BE2C (cell line): Measurements from ENCODE around the gene SNAPC2.

Source experiments
- DNase-seq: peaks from one replicate; pipeline ENCODE4 v3.0.0-alpha.2; 2020
- H3K27me3 ChIP-seq: fragments of 250-450 bp; sonication (Bioruptor Pico); 2 replicates; pipeline ENCODE4 v1.5.1; 2020; ENCODE audit warnings: mild to moderate bottlenecking
- H3K36me3 ChIP-seq: fragments of 250-450 bp; sonication (Bioruptor Pico); 2 replicates; pipeline ENCODE4 v1.5.1; 2020; ENCODE audit warnings: mild to moderate bottlenecking
- H3K4me1 ChIP-seq: fragments of 250-450 bp; sonication (Bioruptor Pico); 2 replicates; pipeline ENCODE4 v1.5.1; 2020
- H3K4me3 ChIP-seq: 2 replicates; pipeline ENCODE4 v1.5.1; 2011; ENCODE audit warnings: low read depth, low read length
- H3K9me3 ChIP-seq: fragments of 250-450 bp; sonication (Bioruptor Pico); 2 replicates; pipeline ENCODE4 v1.5.1; 2020
- TF ChIP-seq, protein P1 (sequence below): IDR thresholded peaks from 2 replicates; pipeline ENCODE4 v1.5.1; 2012; ENCODE audit warnings: mild to moderate bottlenecking, low read depth, low read length

The SNAPC2 gene

DNA sequence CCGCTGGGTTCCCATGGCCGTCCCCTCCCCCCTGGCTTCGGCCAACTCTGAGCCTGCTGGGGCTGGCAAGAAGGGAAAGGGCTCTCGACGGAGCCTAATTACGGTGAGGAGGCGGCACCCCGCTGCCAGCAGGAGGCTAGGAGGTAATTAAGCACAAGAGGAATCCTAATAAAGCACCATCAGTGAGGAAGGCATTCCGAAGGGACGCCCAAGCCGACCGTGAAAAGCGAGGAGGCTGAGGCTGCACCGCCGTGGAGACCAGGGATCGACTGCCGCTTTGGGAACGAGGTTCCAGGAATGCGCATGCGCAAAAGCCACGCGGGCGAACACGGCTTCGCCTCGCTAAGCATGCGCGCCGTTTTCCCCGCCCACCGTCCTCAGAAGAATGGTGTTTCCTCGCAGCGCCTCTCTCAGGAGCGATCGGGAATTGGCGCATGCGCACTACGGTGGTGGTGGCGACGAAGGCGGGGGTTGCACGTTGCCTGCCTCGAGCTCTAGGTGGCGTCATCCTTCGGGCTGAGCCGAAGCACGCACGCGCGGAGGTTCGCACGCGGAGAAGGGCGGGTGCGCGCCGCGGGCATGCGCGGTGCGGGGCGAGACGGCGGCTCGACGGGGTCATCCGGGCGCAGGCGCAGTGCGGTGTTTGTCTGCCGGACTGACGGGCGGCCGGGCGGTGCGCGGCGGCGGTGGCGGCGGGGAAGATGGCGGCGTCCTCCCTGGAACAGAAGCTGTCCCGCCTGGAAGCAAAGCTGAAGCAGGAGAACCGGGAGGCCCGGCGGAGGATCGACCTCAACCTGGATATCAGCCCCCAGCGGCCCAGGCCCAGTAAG lies 16.7 kb upstream of the SNAPC2 start, which contains the start of gene MAP2K7:
Gene MAP2K7, plus strand, starts transcription at position 634 of the 830 bp plus-strand sequence. Its CDS starts 68 bp downstream, at position 702.
- TF ChIP-seq, protein P1, sequence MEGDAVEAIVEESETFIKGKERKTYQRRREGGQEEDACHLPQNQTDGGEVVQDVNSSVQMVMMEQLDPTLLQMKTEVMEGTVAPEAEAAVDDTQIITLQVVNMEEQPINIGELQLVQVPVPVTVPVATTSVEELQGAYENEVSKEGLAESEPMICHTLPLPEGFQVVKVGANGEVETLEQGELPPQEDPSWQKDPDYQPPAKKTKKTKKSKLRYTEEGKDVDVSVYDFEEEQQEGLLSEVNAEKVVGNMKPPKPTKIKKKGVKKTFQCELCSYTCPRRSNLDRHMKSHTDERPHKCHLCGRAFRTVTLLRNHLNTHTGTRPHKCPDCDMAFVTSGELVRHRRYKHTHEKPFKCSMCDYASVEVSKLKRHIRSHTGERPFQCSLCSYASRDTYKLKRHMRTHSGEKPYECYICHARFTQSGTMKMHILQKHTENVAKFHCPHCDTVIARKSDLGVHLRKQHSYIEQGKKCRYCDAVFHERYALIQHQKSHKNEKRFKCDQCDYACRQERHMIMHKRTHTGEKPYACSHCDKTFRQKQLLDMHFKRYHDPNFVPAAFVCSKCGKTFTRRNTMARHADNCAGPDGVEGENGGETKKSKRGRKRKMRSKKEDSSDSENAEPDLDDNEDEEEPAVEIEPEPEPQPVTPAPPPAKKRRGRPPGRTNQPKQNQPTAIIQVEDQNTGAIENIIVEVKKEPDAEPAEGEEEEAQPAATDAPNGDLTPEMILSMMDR: peak; percentile 49
- Histone ChIP-seq H3K36me3 (peaks cover 6% of the 10 kb centered on the region), H3K4me3 (peak within 1 kb of the TSS; percentile 82), H3K9me3 (no peaks in the 10 kb centered on the region), H3K4me1 (no peaks in the 10 kb centered on the region), H3K27me3 (no peaks in the 10 kb centered on the region)
- peak; percentile 100 for DNase-seq

DNA sequence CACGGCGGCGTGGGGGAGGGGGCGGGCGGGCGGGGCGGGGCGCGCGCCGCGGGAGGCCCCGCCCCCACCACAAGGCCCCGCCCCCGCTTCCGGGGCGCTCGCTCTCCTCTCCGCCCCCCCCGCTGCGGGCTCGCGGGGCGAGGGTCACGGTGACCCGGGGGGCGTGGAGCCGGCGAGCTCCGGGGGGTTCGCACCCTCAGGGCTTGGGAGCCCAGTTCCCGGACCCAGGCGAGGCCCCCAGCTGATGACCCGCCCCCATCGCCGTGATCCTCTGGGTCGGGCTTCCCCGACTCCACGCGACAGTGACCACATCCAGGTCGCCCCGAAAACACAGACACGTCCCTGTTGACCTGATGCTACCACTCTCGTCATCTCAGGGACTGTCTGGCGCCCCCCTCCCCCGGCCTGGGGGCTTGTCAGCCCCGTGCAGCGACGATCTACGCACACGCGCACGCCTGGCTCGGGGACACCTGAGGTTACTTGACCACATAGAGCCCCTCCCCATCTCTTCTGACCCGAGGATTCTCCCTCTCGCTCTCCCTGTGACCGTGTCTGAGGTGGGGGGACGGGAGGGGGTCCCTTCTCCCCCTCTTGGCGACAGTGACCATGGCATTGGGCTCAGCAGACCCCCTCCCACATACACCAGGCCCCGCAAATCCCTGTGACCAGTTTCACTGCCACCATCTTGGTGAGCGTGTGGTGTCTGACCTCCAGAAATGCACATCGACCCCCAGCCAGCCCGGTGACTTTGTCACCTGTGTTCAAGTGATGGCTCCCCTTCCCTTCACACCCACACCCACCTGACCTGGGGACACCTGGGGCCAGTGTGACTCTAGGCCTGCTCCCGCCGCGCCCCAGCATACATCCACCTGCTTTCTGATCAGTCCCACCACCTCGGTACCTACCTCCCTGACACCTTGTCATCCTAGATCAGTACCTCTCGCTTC lies 15.8 kb upstream of the SNAPC2 start:
- Histone ChIP-seq H3K27me3 (no peaks in the 10 kb centered on the region), H3K9me3 (no peaks in the 10 kb centered on the region), H3K4me1 (no peaks in the 10 kb centered on the region), H3K4me3 (peak overlapping the region; percentile 75), H3K36me3 (peaks cover 6% of the 10 kb centered on the region)
- peak; percentile 43 for DNase-seq
- TF ChIP-seq, protein P1: no peak

DNA sequence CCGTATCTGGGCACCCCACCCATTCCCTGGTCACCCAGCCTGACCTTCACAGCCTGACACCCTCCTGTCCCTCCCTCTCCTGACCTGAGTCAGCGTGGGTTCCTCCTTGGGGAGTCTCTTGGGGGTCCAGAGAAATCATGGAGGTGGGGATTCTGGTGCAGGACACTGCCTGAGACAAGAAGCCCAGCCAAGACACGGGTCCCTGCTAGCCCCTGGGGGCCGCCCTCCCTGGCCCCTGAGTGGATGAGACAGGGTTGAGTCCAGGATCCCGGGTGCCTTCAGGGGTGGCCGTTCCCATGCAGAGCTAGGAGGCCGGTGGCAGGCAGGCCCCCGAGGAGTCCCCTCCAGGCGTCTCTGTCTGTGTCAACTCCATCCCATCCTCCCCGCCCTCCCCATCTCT lies 14.9 kb upstream of the SNAPC2 start:
- TF ChIP-seq, protein P1: no peak
- Histone ChIP-seq H3K4me1 (no peaks in the 10 kb centered on the region), H3K4me3 (peak overlapping the region; percentile 75; the same call in 1 of the 2 replicates)

DNA sequence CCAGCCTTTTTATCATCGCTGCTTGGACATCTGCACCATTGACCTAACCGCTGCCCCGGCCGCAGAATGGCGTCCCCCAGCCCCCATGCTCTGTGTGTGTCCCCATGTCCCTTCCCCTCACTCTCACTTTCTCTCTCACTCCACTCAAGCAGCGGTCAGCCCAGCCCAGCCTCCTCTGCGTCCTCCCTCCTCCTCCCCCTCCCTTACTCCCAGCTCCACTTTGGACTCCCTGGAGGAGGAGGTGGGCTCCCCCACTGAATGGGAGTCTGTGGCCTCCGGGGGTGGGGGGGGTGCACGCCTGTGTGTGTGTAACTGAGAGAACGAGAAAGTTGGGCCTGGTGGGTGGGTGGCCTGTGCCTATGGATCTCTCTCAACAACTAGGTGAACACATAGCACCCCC lies 14.3 kb upstream of the SNAPC2 start:
- H3K36me3 ChIP-seq: peaks cover 17% of the 10 kb centered on the region

More for the DNA sequence above, 14.9 kb upstream of the SNAPC2 start:
- DNase-seq: no peak
- no peaks in the 10 kb centered on the region for H3K9me3 ChIP-seq
- H3K36me3 ChIP-seq: peaks cover 11% of the 10 kb centered on the region
- H3K27me3 ChIP-seq: no peaks in the 10 kb centered on the region

DNA sequence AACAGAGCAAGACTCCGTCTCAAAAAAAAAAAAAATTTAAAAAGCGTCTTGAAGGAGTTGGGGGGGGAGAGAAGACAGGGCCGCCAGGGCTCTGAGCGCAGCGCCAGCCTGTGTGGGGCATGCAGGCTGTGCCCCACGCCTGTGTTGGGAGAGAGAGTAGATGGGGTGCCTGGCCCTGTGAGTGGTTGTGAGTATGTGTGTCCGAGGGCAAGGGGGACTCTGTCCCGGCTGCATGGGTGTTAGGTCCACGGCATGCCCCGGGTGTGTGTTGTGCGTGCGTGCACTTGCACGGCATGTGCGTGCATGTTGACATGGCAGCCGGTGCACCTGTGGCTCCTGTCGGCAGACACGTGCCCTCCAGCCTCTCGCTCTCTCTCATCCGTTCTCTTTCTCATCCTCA lies 13.0 kb upstream of the SNAPC2 start:
- TF ChIP-seq, protein P1: no peak
- Histone ChIP-seq H3K4me3 (no peak overlapping the region), H3K27me3 (no peaks in the 10 kb centered on the region), H3K4me1 (no peaks in the 10 kb centered on the region), H3K36me3 (peaks cover 28% of the 10 kb centered on the region), H3K9me3 (no peaks in the 10 kb centered on the region)
- DNase-seq: no peak

More for the DNA sequence above, 14.3 kb upstream of the SNAPC2 start:
- H3K9me3 ChIP-seq: no peaks in the 10 kb centered on the region
- TF ChIP-seq, protein P1: no peak
- no peak overlapping the region for H3K4me3 ChIP-seq
- H3K4me1 ChIP-seq: no peaks in the 10 kb centered on the region
- H3K27me3 ChIP-seq: no peaks in the 10 kb centered on the region
- no peak for DNase-seq
